Glomerular endothelial cell (primary cell): ENCODE data around the gene KRT3. TPM values are rescaled to one million over a fixed set of nuclear protein-coding genes. Genes with fewer than 3 reads are reported as not detected.
"Not testable (repeated sequence)": the region's sequence is repeated elsewhere in the genome, so short reads cannot be mapped to it uniquely, and the experiment has no call there.

Experiments used
- DNase-seq: peaks from one replicate; pipeline ENCODE4 v3.0.0-alpha.2; 2011; ENCODE audit warnings: low read depth, low spot score; ENCODE audit errors: extremely low read depth
- total RNA-seq: library from RNA; depleted of rRNA; stranded (reverse); fragments of >200 nt; gene quantifications from 2 replicates; pipeline ENCODE4 v1.2.3, GENCODE V29; 2015

Gene KRT3
- total RNA-seq, 1 donor from 2014 or later: 0.18 TPM

- DNase-seq: no peak
These were observed 29.4 kb downstream of the KRT3 start for GRCh38 chr12:52766351-52767019.

- no peak for DNase-seq
These were observed 30.2 kb downstream of the KRT3 start for GRCh38 chr12:52765702-52766101.

- no peak for DNase-seq
These were observed 31.9 kb downstream of the KRT3 start for GRCh38 chr12:52763991-52764390.

GRCh38 chr12:52763036-52763659, 32.8 kb downstream of the KRT3 start:
- DNase-seq: no peak

- no peak for DNase-seq
These were observed 34.1 kb downstream of the KRT3 start for GRCh38 chr12:52761802-52762201.

- DNase-seq: not testable (repeated sequence)
These were observed 34.7 kb downstream of the KRT3 start for GRCh38 chr12:52761218-52761617.

GRCh38 chr12:52760623-52761022, 35.3 kb downstream of the KRT3 start:
- DNase-seq: no peak

GRCh38 chr12:52759695-52760094, 36.2 kb downstream of the KRT3 start:
- no peak for DNase-seq

GRCh38 chr12:52759218-52759617, 36.7 kb downstream of the KRT3 start:
- DNase-seq: no peak

GRCh38 chr12:52757449-52758176, 38.3 kb downstream of the KRT3 start:
- DNase-seq: no peak

GRCh38 chr12:52756281-52756960, 39.5 kb downstream of the KRT3 start:
- DNase-seq: no peak

- no peak for DNase-seq
These were observed 40.4 kb downstream of the KRT3 start for GRCh38 chr12:52755533-52755932.

- DNase-seq: no peak
These were observed 41.8 kb downstream of the KRT3 start for GRCh38 chr12:52754135-52754534.

GRCh38 chr12:52753283-52753682, 42.6 kb downstream of the KRT3 start:
- DNase-seq: no peak

- no peak for DNase-seq
These were observed 43.4 kb downstream of the KRT3 start for GRCh38 chr12:52752516-52752915.

GRCh38 chr12:52751795-52752194, 44.1 kb downstream of the KRT3 start:
- no peak for DNase-seq

- DNase-seq: not testable (repeated sequence)
These were observed 45.4 kb downstream of the KRT3 start for GRCh38 chr12:52750532-52750931.

- no peak for DNase-seq
These were observed 46.1 kb downstream of the KRT3 start for GRCh38 chr12:52749827-52750226.

GRCh38 chr12:52748578-52748977, 47.3 kb downstream of the KRT3 start:
- no peak for DNase-seq

GRCh38 chr12:52745554-52745953, 50.4 kb downstream of the KRT3 start:
- no peak for DNase-seq

GRCh38 chr12:52744493-52745156, 51.3 kb downstream of the KRT3 start:
- no peak for DNase-seq
